ENCODE data around the gene LSAMP.

DNA sequence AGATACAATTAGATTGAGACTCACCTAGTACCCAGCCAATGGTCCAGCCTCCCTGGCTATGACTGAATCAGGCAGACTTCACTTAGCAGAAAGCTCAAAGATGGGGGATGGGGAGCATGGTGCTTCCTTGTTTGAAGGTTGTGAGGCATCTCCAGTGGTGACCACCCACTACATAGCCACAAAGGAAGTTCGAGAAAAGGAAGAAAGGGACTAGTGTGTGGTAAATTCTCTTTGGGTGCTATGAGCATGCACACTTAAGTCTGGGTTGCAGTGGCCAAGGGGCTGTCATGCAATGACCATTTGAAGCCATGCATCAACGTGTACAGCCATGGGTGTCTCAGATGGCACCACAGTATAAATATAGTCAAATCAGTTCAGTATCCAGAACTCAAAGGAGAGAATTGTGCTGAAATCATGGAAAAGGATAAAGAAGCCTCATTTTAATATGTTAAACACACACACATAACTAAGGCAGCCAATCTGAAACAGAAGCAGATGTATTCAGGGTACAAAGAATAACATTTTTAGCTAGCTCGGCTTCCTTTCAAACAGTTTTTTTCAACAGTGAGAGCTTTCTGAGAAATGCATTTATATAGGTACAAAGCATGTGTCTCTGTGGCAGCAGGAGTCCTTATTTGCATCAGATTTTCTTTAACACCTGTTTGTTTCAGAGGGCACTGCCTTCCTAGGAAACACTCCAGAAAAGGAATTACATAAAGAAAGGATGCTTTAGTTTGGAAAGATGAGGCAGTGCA is 546.5 kb downstream of the LSAMP start:
- no peak for TF ChIP-seq CTCF (IDR thresholded peaks at IDR 0.05)
- no peak for TF ChIP-seq POLR2A (IDR thresholded peaks at IDR 0.05)
